WI38 (cell line): Measurements from ENCODE around the gene C10orf95.

Experiments
- H3K4me3 ChIP-seq: 2 replicates; pipeline ENCODE4 v1.5.1; 2011; ENCODE audit warnings: low read depth, mild to moderate bottlenecking, control low read depth, low read length
- TF ChIP-seq, protein P1 (sequence below): IDR thresholded peaks from 2 replicates; pipeline ENCODE4 v1.5.1; 2012; ENCODE audit warnings: low read depth, mild to moderate bottlenecking, control low read depth, low read length

Gene C10orf95

DNA sequence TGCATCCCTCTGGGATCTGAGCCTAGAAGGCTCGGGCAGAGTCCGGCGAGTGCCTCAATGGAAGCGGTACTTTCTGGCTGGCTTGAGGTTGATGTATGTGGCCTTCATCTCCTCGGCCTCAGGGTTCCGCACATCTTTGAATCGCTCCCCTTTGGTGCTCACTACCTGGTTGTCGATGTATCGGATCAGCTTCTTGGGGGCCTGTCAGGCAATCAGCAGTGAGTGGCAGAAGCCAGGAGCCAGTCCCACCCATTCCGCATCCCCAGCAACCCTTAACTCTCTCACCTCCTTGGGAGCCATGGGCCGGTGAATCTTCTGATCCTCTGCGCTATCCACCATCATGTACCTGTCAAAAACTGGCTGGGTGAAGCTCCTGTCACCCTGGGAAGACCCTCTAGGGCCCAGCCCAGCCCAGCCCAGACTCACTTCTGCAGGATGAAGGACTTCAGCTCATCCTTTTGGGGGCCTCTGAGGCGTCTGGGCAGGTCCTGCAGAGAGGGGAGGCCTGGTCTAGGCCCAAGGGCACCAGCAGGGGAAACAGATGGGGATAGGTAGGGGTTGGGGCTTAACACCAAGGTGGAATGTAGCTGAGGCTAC, 27.9 kb downstream of the C10orf95 start:
- TF ChIP-seq, protein P1, sequence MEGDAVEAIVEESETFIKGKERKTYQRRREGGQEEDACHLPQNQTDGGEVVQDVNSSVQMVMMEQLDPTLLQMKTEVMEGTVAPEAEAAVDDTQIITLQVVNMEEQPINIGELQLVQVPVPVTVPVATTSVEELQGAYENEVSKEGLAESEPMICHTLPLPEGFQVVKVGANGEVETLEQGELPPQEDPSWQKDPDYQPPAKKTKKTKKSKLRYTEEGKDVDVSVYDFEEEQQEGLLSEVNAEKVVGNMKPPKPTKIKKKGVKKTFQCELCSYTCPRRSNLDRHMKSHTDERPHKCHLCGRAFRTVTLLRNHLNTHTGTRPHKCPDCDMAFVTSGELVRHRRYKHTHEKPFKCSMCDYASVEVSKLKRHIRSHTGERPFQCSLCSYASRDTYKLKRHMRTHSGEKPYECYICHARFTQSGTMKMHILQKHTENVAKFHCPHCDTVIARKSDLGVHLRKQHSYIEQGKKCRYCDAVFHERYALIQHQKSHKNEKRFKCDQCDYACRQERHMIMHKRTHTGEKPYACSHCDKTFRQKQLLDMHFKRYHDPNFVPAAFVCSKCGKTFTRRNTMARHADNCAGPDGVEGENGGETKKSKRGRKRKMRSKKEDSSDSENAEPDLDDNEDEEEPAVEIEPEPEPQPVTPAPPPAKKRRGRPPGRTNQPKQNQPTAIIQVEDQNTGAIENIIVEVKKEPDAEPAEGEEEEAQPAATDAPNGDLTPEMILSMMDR = no peak
- no peak overlapping the region for H3K4me3 ChIP-seq

DNA sequence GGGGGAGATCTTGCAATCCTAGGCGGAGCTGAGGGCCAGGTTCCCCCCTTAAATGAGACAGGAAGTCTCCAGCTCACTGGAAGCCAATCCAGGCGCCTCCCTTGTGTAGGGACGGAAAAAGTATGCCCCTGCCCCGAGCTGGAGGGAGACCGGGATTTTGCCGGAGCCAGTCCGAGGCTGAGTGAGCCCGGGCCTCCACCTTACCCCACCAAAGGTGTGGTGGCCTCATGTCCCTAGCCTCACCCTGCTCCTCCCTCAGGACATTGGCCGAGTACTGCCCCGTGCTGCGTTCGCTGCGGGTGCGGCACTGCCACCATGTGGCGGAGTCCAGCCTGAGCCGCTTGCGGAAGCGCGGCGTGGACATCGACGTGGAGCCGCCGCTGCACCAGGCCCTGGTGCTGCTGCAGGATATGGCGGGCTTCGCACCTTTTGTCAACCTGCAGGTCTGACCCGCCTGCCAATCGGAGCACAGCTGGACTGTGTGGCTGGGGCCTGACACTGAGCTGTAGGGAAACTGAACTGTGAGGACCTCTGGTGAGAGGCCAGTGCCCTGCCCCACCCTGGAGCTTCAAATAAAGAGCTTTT, 28.7 kb downstream of the C10orf95 start:
- TF ChIP-seq, protein P1 = peak; percentile 82

DNA sequence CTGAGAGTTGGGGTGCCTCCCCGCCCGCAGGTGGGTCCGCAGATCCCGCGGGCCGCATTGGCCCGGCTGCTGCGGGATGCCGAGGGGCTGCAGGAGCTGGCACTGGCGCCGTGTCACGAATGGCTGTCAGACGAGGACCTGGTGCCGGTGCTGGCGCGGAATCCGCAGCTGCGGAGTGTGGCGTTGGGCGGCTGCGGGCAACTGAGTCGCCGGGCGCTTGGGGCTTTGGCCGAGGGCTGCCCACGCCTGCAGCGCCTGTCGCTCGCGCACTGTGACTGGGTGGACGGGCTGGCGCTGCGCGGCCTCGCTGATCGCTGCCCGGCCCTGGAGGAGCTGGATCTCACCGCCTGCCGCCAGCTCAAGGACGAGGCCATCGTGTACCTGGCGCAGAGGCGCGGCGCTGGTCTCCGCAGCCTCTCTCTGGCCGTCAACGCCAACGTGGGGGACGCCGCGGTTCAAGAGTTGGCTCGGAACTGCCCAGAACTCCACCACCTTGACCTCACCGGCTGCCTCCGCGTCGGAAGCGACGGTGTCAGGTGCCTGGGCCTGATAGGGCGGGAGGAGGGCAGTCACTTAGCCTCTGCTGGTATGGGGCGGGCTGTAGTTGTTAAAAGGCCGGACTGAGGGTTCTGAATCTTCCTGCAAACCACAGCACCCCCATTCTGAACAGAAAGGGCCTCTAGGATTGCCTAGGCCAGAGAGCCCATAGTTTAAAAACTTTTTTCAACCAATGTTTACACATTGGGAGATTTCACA, 29.4 kb downstream of the C10orf95 start:
- TF ChIP-seq, protein P1 = no peak
- peak overlapping the region; percentile 90 for H3K4me3 ChIP-seq

More for the DNA sequence above, 28.7 kb downstream of the C10orf95 start:
- peak overlapping the region; percentile 90; the same call in 1 of the 2 replicates for H3K4me3 ChIP-seq

DNA sequence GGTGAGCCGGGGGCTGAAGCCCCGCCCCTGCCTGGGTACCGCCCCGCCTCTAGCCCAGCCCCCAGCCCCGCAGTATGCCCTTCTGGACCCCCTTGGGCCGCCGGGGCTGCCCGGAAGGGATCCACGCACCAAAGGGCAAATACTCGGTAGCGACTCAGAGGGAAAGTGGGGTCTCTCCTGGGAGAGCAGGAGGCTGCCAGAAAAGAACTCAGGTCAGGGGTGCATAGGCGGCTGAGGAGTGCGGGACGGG, 29.9 kb downstream of the C10orf95 start:
- TF ChIP-seq, protein P1 = no peak

DNA sequence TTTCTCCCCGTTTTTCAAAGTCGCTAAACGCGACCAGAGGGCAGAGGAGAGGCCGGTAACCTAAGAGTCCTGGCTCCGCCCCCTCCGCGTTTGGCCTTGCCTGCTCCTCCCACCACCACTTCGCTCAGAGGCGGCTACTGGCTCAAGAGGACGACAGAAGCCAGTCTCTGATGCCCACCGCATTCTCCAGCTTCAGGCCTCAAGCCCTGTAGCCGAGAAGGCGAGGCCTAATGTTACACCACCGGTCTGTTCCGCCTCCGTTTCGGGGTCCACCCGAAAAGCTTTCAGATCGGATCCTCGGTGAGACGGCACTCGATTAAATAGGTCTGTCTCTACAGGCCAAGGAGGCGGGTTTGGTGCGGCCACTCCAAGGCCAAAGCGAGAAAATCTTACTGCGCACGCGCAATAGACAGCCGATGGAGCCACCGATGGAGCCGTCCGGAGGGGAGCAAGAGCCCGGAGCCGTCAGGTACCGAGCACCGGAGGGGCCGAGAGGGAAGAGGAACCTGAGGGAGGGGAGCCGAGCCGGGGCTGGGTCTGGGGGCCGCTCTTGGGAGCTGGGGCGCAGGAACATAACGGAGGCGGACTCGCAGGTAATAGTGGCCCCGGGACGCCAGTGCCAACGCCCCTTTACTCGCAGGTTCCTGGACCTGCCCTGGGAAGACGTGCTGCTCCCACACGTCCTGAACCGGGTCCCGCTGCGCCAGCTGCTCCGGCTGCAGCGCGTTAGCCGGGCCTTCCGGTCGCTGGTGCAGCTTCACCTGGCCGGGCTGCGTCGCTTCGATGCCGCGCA, 30.4 kb downstream of the C10orf95 start, which contains the start of gene FBXL15:
FBXL15 (plus strand) TSS at position 123 of the 793 bp plus-strand sequence; CDS start at position 417, 294 bp downstream.
- TF ChIP-seq, protein P1 = no peak
- H3K4me3 ChIP-seq = peak within 1 kb of the TSS; percentile 90

More for the DNA sequence above, 29.9 kb downstream of the C10orf95 start:
- H3K4me3 ChIP-seq = peak overlapping the region; percentile 90

DNA sequence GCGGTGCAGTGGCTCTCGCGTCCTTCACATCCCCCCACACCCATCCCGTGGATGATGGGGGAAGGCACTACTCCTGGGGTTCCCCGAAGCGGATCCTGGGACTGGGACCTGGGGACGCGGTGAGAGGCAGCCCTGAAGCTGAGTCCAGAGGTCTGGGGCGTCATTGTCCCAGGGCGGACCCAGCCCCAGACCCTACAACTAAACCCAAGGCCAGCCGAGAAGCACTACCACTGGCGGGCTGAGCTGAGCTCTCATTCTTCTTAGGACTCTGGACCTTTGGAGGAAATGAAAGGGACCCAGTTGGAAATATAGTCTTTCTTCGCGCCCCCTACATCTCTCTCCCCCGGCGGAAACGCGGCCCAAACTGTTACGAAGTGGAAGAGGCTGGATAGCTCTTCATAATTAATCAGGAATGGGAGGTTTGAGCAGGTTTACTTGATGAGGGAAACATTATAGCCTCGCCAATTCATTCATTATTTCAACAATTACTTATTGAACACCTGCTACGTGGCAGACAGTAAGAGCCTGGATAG, 31.1 kb downstream of the C10orf95 start:
- peak overlapping the region; percentile 90 for H3K4me3 ChIP-seq
- TF ChIP-seq, protein P1 = no peak
